ENCODE results near the gene PTPN1. TPM values are rescaled to one million over a fixed set of nuclear protein-coding genes. Genes with fewer than 3 reads are reported as not detected.
A peak's percentile ranks its signal among the peaks of the same experiment; 100 is the strongest.

The PTPN1 gene
- total RNA-seq, 1 donor = 28.6 TPM

DNA sequence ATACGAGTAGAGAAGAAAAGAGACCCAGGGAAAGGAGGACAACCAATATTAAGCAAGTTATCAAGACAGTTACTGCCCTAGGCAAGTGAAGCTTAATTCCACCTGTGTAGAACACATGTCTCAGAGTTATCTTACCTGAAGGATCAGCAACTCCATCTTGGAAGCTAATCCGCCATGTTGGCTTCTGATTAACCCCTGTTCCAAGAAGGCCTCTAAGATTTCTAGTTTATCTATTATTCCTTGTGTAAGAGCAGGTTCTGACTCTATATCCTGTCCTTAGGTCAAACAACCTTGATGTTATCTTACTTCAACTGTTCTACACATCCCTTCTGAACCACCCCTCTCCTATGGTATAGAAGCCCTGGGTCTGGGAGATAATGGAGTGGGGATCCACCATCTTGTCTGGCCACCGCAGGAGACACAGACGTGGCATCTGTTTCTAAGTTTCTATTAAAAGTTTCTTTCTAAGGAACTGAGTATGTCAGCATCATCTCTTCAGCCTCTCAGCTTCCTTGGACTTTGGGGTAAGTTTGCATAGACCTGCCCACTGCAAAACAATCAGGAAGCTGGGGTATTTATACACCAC, 27.7 kb upstream of the PTPN1 start:
- no peak overlapping the region for H3K27ac ChIP-seq (ENCODE audit: low read depth, low read length)
- no peaks in the 10 kb centered on the region for H3K9me3 ChIP-seq (ENCODE audit: low read depth, low read length)
- no peaks in the 10 kb centered on the region for H4K20me1 ChIP-seq (ENCODE audit: insufficient read depth, low read length)
- peaks cover 17% of the 10 kb centered on the region for H3K4me1 ChIP-seq (ENCODE audit: insufficient read depth, low read length)
- H3K27me3 ChIP-seq (ENCODE audit: insufficient read depth, low read length) = no peaks in the 10 kb centered on the region
- no peak overlapping the region for H3K4me2 ChIP-seq (ENCODE audit: insufficient read depth, low read length)
- no peaks in the 10 kb centered on the region for H3K36me3 ChIP-seq (ENCODE audit: insufficient read depth, low read length)
- H3K4me3 ChIP-seq (ENCODE audit: insufficient read depth, low read length) = no peak overlapping the region
- DNase-seq (ENCODE audit: insufficient read length, low spot score, missing footprints) = no peak
- H2AFZ ChIP-seq (ENCODE audit: low read length) = no peak overlapping the region
- TF ChIP-seq, protein P1, sequence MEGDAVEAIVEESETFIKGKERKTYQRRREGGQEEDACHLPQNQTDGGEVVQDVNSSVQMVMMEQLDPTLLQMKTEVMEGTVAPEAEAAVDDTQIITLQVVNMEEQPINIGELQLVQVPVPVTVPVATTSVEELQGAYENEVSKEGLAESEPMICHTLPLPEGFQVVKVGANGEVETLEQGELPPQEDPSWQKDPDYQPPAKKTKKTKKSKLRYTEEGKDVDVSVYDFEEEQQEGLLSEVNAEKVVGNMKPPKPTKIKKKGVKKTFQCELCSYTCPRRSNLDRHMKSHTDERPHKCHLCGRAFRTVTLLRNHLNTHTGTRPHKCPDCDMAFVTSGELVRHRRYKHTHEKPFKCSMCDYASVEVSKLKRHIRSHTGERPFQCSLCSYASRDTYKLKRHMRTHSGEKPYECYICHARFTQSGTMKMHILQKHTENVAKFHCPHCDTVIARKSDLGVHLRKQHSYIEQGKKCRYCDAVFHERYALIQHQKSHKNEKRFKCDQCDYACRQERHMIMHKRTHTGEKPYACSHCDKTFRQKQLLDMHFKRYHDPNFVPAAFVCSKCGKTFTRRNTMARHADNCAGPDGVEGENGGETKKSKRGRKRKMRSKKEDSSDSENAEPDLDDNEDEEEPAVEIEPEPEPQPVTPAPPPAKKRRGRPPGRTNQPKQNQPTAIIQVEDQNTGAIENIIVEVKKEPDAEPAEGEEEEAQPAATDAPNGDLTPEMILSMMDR (IDR thresholded peaks at IDR 0.05; ENCODE audit: extremely low read depth, low read depth, low read length) = no peak
- H3K79me2 ChIP-seq (ENCODE audit: insufficient read depth, low read length) = no peaks in the 10 kb centered on the region

DNA sequence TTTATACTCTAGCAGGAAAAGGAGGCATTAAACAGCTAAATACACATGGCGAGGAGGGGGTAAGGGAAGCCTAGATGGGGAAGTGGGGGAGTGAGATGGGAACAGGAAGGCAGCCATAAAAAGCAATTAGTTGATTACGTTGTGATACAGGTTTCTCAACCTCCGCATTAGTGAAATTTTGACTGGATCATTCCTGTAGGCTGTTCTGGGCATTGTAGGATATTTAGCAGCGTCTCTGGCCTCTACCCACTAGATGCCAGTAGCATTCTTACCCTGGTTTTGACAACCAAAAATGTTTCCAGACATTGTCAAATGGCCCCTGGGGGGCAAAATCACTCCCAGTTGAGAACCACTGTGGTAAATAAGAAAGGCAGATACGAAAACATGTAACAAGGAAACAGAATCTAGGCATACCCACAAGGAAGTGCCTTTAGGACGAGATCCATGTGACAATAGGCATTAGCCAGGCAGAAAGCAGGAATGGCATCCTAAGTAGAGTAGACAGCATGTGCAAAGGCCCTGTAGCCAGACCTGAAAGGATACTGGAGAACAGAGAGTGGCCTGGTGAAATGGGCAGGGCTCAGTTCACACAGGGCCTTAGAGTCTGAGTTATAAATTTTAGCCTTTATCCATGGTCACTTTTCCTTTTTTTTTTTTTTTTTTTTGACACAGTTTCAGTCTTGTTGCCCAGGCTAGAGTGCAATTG, 25.8 kb upstream of the PTPN1 start:
- H4K20me1 ChIP-seq (ENCODE audit: insufficient read depth, low read length) = no peaks in the 10 kb centered on the region
- peaks cover 21% of the 10 kb centered on the region for H3K4me1 ChIP-seq (ENCODE audit: insufficient read depth, low read length)
- peak overlapping the region; percentile 91 for H3K27ac ChIP-seq (ENCODE audit: low read depth, low read length)
- peak overlapping the region; percentile 84 for H3K4me2 ChIP-seq (ENCODE audit: insufficient read depth, low read length)
- no peaks in the 10 kb centered on the region for H3K36me3 ChIP-seq (ENCODE audit: insufficient read depth, low read length)
- H3K27me3 ChIP-seq (ENCODE audit: insufficient read depth, low read length) = no peaks in the 10 kb centered on the region
- H3K9me3 ChIP-seq (ENCODE audit: low read depth, low read length) = no peaks in the 10 kb centered on the region
- DNase-seq (ENCODE audit: insufficient read length, low spot score, missing footprints) = no peak
- TF ChIP-seq, protein P1 (IDR thresholded peaks at IDR 0.05; ENCODE audit: extremely low read depth, low read depth, low read length) = peak; percentile 38
- H3K4me3 ChIP-seq (ENCODE audit: insufficient read depth, low read length) = peak overlapping the region; percentile 68
- H2AFZ ChIP-seq (ENCODE audit: low read length) = peak overlapping the region; percentile 96
- no peaks in the 10 kb centered on the region for H3K79me2 ChIP-seq (ENCODE audit: insufficient read depth, low read length)

DNA sequence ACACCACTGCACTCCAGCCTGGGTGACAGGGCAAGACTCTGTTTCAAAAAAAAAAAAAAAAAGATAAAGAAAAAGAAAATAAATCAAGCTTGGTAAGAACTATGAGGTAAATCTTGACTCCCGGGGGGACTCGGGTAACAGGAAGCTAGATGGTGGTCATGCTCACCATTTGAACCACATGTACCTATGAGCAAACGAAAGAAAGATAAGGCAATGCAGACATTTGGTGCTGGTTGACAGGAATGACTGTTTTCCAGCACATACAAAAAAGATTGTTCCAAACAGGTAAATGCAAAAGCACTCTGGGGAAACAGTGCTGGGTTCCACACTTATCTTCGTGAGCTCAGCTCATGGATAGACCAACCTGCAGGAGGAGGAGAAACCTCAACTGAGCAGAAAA, 22.8 kb upstream of the PTPN1 start:
- Histone ChIP-seq H3K4me2 (ENCODE audit: insufficient read depth, low read length) (no peak overlapping the region), H4K20me1 (ENCODE audit: insufficient read depth, low read length) (no peaks in the 10 kb centered on the region), H3K4me1 (ENCODE audit: insufficient read depth, low read length) (peaks cover 32% of the 10 kb centered on the region), H3K4me3 (ENCODE audit: insufficient read depth, low read length) (no peak overlapping the region), H3K79me2 (ENCODE audit: insufficient read depth, low read length) (no peaks in the 10 kb centered on the region), H3K9me3 (ENCODE audit: low read depth, low read length) (no peaks in the 10 kb centered on the region), H3K27me3 (ENCODE audit: insufficient read depth, low read length) (no peaks in the 10 kb centered on the region), H3K27ac (ENCODE audit: low read depth, low read length) (no peak overlapping the region), H3K36me3 (ENCODE audit: insufficient read depth, low read length) (no peaks in the 10 kb centered on the region), H2AFZ (ENCODE audit: low read length) (no peak overlapping the region)
- no peak for DNase-seq (ENCODE audit: insufficient read length, low spot score, missing footprints)
- TF ChIP-seq, protein P1 (IDR thresholded peaks at IDR 0.05; ENCODE audit: extremely low read depth, low read depth, low read length) = no peak

DNA sequence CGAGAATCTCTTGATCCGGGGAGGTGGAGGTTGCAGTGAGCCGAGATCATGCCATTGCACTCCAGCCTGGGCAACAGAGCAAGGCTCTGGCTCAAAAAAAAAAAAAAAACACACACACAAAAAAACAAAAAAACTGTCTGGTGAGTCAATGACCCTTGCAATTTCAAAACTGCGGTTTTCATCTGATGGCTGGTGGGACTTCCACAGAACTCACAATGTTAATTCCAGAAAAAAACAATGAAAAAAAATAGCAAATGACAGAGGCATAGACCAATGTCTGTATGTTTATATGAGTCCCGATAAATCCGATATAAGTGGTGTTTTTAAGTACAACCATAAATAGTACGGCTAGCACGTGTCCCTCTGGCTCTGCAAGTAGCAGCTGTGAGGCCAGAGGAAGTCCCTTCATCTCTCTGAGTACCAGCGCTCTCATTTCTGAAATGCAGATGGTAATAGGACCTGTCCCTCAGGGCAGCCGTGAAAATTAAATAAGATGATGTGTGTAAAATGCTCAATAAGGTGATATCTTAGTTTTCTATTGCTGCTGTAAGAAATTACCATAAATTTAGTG, 21.9 kb upstream of the PTPN1 start:
- H3K4me1 ChIP-seq (ENCODE audit: insufficient read depth, low read length) = peaks cover 37% of the 10 kb centered on the region

More for the DNA sequence above, 21.9 kb upstream of the PTPN1 start:
- no peak for DNase-seq (ENCODE audit: insufficient read length, low spot score, missing footprints)
- Histone ChIP-seq H3K36me3 (ENCODE audit: insufficient read depth, low read length) (no peaks in the 10 kb centered on the region), H3K4me2 (ENCODE audit: insufficient read depth, low read length) (peak overlapping the region; percentile 28), H2AFZ (ENCODE audit: low read length) (no peak overlapping the region), H3K79me2 (ENCODE audit: insufficient read depth, low read length) (no peaks in the 10 kb centered on the region), H3K27me3 (ENCODE audit: insufficient read depth, low read length) (no peaks in the 10 kb centered on the region), H4K20me1 (ENCODE audit: insufficient read depth, low read length) (no peaks in the 10 kb centered on the region), H3K9me3 (ENCODE audit: low read depth, low read length) (no peaks in the 10 kb centered on the region), H3K27ac (ENCODE audit: low read depth, low read length) (peak overlapping the region; percentile 36), H3K4me3 (ENCODE audit: insufficient read depth, low read length) (no peak overlapping the region)
- TF ChIP-seq, protein P1 (IDR thresholded peaks at IDR 0.05; ENCODE audit: extremely low read depth, low read depth, low read length) = no peak

Data from osteoblast (primary cell).